Motor neuron (in vitro differentiated cells): ENCODE data around the gene CT47C1. TPM values are rescaled to one million over a fixed set of nuclear protein-coding genes. Genes with fewer than 3 reads are reported as not detected.

Experiments
- ATAC-seq, 8 experiments: fragments of 200-7000 bp; cut with Tn5 transposase; replicated peaks in 6 of 8; 2 replicates each; pipeline ENCODE4 v1.8.0; 2021; ENCODE audit warnings: mild to moderate bottlenecking in 8 of 8, moderate library complexity in 8 of 8
- H3K27ac ChIP-seq, 2 donors: fragments of 250-450 bp; sonication (Bioruptor Pico); 2 replicates each; pipeline ENCODE4 v1.9.0; 2021; ENCODE audit warnings: antibody characterized with exemption in 2 of 2, mild to moderate bottlenecking in 2 of 2, moderate library complexity in 1 of 2
- H3K4me1 ChIP-seq, 2 donors: fragments of 250-450 bp; sonication (Bioruptor Pico); replicated peaks in 1 of 2; 2 replicates each; pipeline ENCODE4 v1.6.1; 2021; ENCODE audit warnings: antibody characterized with exemption in 2 of 2, mild to moderate bottlenecking in 2 of 2, moderate library complexity in 1 of 2
- H3K4me3 ChIP-seq, 5 donors: fragments of 250-450 bp; sonication (Bioruptor Pico); 2 replicates each; pipeline ENCODE4 v1.9.0; 2021; ENCODE audit warnings: antibody characterized with exemption in 5 of 5, mild to moderate bottlenecking in 5 of 5, moderate library complexity in 4 of 5
- WGBS, 10 experiments: fragments of 450-650 bp; shearing (Covaris generic); methylation state at CpG; one replicate each; pipeline ENCODE4 v1.0.0; 2022; 5-methylcytosine and 5-hydroxymethylcytosine counted together
- in situ Hi-C, 9 experiments: fragments of 400-800 bp; cut with MboI; loops; one replicate each; pipeline ENCODE4 v1.15.0; 2021; ENCODE audit warnings: low sequenced_read_pairs in 9 of 9, low pct_unique_long_range_greater_than_20kb in 2 of 9; ENCODE audit not compliant: unreplicated experiment in 9 of 9
- total RNA-seq, 8 experiments: library from RNA; unstranded; fragments of 300-600 nt; gene quantifications; 2 replicates each; pipeline versions ENCODE4 v1.2.3 to v1.2.4, GENCODE V29; 2022

CT47C1 gene
- total RNA-seq, 8 experiments from 2014 or later, result 0.57 TPM; not detected in 7

GRCh38 chrX:119045884-119046283 is 26.9 kb upstream of the CT47C1 start:
- Histone ChIP-seq H3K27ac (no peak overlapping the region), H3K4me3 (no peak overlapping the region), H3K4me1 (no peaks in the 10 kb centered on the region)
- 21 to 82% (median 70%) methylated on average over 1 to 2 of the region's 2 CpGs; no CpG with 5 or more reads in 5 of the 10 experiments for WGBS, 10 experiments
- ATAC-seq, result no peak
- in situ Hi-C loops, result no loop called here

GRCh38 chrX:119055687-119056086 is 17.1 kb upstream of the CT47C1 start:
- peak in 5 of 8 experiments; percentile 49 to 72 (median 56) for ATAC-seq
- WGBS, 10 experiments, result 17 to 60% (median 60%) methylated on average over 1 of the region's 2 CpGs; no CpG with 5 or more reads in 7 of the 10 experiments
- H3K27ac ChIP-seq, result no peak overlapping the region

GRCh38 chrX:119062750-119063374 is 9.9 kb upstream of the CT47C1 start:
- Histone ChIP-seq H3K4me1 (no peaks in the 10 kb centered on the region), H3K27ac (no peak overlapping the region), H3K4me3 (no peak overlapping the region)
- in situ Hi-C loops, result loop anchor here in 1 of 9 experiments (25.0 kb wide), 1 partner anchor 201 kb away; no protein-coding TSS in a partner anchor
- ATAC-seq, result no peak
- WGBS, 10 experiments, result 0 to 86% (median 55%) methylated on average over 1 to 4 of the region's 6 CpGs; no CpG with 5 or more reads in 7 of the 10 experiments

More at GRCh38 chrX:119055687-119056086, 17.1 kb upstream of the CT47C1 start:
- Histone ChIP-seq H3K4me3 (no peak overlapping the region), H3K4me1 (peaks cover 0 to 4% of the 10 kb centered on the region in 2 donors)
- in situ Hi-C loops, result loop anchor here in 1 of 9 experiments (25.0 kb wide), 1 partner anchor 193 kb away; no protein-coding TSS in a partner anchor

DNA sequence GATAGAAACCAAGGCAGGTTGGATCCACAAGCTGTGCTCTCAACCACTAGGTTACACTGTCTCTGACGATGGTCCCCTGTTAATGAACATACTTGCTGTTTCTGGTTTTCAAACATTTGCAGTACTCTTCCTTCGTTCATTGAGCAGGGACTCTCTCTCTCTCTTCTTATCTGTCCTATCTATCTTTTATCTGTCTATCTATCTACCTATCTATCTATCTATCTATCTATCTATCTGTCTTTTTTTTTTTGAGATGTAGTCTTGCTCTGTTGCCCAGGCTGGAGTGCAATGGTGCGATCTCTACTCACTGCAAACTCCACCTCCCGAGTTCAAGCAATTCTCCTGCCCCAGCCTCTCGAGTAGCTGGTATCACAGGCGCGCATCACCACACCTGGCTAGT is 9.4 kb upstream of the CT47C1 start:
- WGBS, 10 experiments, result 55 to 100% (median 88%) methylated on average over 1 to 7 of the region's 7 CpGs; no CpG with 5 or more reads in 4 of the 10 experiments
- Histone ChIP-seq H3K4me1 (no peaks in the 10 kb centered on the region), H3K4me3 (no peak overlapping the region), H3K27ac (no peak overlapping the region)
- in situ Hi-C loops, result loop anchor here in 1 of 9 experiments (25.0 kb wide), 1 partner anchor 201 kb away; no protein-coding TSS in a partner anchor
- no peak for ATAC-seq

DNA sequence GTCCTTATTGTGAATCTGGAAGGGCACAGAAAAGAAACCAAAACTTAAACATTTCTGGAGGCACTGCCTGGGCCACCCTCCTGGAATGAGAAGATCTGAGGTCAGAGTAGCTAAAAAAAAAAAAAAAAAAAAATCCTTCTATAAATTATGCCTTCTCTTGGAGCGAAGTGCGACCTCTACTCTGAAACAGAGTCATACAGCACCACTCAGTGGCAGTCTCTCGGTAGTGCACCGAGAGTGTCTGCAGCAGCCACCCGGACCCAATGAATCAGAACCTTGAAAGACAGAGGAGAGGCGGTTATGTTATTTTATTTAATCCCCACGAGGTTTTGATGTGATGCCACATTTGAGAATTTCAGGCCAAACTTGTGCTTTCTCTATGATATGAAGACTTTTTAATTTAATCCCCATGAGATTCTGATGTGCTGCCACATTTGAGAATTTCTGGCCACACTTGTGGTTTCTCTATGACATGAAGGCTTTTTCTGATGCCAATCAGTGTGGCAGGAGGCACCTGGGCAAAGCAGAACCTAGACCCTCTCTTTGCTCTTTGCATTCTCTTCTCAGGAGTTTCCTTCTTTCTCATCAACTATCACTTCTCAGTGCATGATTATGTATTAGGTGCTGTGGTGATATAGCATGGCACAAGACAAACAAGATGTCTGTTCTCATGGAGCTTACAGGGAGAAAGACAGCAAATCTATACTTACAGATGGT is 5.6 kb upstream of the CT47C1 start:
- peak; percentile 23 to 84 (median 58) for ATAC-seq
- in situ Hi-C loops, result loop anchor here in 1 of 9 experiments (25.0 kb wide), 1 partner anchor 205 kb away; no protein-coding TSS in a partner anchor
- Histone ChIP-seq H3K4me3 (no peak overlapping the region), H3K4me1 (no peaks in the 10 kb centered on the region), H3K27ac (no peak overlapping the region)
- 0 to 10% (median 3%) methylated on average over 1 to 5 of the region's 7 CpGs; no CpG with 5 or more reads in 6 of the 10 experiments for whole genome bisulfite sequencing, 10 experiments

DNA sequence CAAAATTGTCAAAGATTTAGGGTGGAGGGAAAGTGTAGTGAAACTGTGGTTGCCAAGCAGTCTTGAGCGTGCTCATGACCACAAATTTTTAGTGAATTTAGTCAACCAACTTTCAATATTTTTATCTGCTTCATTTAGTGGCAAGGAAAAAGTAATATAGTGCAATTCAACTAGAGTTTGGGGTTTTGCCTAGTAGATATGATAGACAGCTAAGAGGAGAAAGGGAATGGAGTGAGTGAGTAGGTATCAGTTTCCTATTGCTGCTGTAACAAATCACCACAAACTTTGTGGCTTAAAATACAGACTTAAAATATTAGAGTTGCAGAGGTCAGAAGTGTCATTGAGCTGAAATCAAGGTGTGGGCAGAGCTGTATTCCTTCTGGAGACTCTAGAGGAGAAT is 3.7 kb upstream of the CT47C1 start:
- no peaks in the 10 kb centered on the region for H3K4me1 ChIP-seq
- in situ Hi-C loops, result loop anchor here in 1 of 9 experiments (25.0 kb wide), 1 partner anchor 207 kb away; no protein-coding TSS in a partner anchor
- H3K27ac ChIP-seq, result no peak overlapping the region
- ATAC-seq, result no peak
- H3K4me3 ChIP-seq, result no peak overlapping the region
- WGBS, 10 experiments, result 0 to 80% (median 0%) methylated on average over 1 of the region's 1 CpG; no CpG with 5 or more reads in 7 of the 10 experiments

DNA sequence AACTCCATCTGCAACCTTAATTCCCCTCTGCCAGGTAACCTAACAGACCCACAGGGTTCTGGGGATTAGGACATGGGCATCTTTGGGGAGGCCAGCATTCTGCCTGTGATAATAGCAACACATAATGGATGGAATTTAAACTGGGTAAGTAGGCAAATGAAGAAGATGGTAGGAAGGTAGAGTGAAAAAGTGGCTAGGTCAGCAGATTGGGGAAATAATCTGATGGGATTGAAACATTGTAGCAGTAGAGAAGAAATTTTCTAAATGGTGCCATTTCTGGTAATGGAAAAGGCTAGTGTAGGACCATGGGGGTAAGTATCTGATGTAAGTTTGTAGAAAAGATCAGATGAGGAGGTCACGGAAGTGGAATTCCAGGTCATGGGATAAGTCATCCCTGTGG is 3.0 kb upstream of the CT47C1 start:
- in situ Hi-C loops, result loop anchor here in 1 of 9 experiments (25.0 kb wide), 1 partner anchor 207 kb away; no protein-coding TSS in a partner anchor
- Histone ChIP-seq H3K4me3 (no peak overlapping the region), H3K4me1 (no peaks in the 10 kb centered on the region), H3K27ac (no peak overlapping the region)
- no peak for ATAC-seq
- WGBS, 10 experiments, result 40 to 100% (median 81%) methylated on average over 1 of the region's 1 CpG; no CpG with 5 or more reads in 6 of the 10 experiments

- in situ Hi-C loops, result loop anchor here in 1 of 9 experiments (25.0 kb wide), 1 partner anchor 209 kb away; no protein-coding TSS in a partner anchor
- no peak overlapping the region for H3K4me3 ChIP-seq
- 40 to 60% methylated on average over 1 of the region's 2 CpGs; no CpG with 5 or more reads in 8 of the 10 experiments for WGBS, 10 experiments
- no peak for ATAC-seq
- H3K27ac ChIP-seq, result no peak overlapping the region
- H3K4me1 ChIP-seq, result no peaks in the 10 kb centered on the region
Observed at GRCh38 chrX:119071381-119071780, 1.4 kb upstream of the CT47C1 start.

DNA sequence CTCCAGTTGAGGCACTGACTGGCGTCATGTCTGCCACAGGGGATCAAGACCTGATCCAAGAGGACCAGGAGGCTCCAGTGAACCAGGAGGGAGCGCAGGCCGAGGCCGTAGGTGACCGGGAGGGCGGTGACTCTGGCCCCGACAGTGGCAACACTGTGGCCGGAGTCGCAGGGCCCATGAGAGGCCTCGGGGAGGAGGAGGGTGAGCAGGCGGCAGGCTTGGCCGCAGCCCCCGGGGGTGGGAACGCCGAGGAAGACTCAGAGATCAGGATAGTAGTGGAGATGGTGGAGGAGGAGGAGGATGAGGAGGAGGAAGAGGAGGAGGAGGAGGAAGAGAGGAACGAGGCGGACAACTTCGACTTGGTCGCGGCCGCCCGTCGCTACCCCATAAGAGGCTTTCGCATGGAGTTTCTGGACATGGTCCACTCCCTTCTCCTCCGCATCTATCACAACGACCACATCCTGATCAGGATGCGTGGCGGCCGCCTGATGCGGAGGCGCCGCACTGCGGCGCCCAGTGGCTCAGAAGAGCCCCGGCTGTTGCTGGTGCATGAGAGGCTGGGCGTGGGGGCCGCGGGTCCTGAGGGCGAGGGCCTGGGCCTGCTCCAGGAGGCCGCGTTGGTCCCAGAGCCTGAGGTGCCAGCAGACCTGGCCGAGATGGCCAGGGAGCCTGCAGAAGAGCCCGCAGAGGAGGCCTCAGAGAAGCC is 560 bp downstream of the CT47C1 start:
- no peak for ATAC-seq
- in situ Hi-C loops, result loop anchor here in 1 of 9 experiments (25.0 kb wide), 1 partner anchor 211 kb away; no protein-coding TSS in a partner anchor
- WGBS, 10 experiments, result 33 to 60% methylated on average over 1 to 2 of the region's 43 CpGs; no CpG with 5 or more reads in 8 of the 10 experiments

DNA sequence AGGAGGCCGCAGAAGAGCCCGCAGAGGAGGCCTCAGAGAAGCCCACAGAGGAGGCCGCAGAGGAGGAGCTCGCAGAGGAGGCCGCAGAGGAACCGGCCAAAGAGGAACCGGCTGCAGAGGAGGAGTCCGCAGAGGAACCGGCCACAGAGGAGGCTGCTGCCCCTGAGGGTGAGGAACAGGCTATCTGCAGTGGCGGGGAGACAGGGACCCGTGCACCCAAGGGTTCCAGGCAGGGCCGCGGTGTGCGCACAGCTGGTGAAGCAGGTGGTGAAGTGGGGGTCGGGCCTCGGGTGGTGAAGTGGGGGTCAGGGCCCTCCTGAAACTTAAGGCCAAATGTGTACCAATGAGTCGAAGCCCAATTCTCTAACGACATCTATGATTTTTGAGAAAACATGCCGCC is 1.1 kb downstream of the CT47C1 start:
- Histone ChIP-seq H3K27ac (no peak overlapping the region), H3K4me1 (no peaks in the 10 kb centered on the region), H3K4me3 (no peak overlapping the region)
- WGBS, 10 experiments, result 67 to 94% (median 78%) methylated on average over 1 to 4 of the region's 19 CpGs; no CpG with 5 or more reads in 6 of the 10 experiments
- in situ Hi-C loops, result loop anchor here in 1 of 9 experiments (25.0 kb wide), 1 partner anchor 212 kb away; no protein-coding TSS in a partner anchor
- ATAC-seq, result no peak

More for the DNA sequence above, 560 bp downstream of the CT47C1 start:
- no peak overlapping the region for H3K4me3 ChIP-seq
- H3K27ac ChIP-seq, result no peak overlapping the region
- H3K4me1 ChIP-seq, result no peaks in the 10 kb centered on the region

DNA sequence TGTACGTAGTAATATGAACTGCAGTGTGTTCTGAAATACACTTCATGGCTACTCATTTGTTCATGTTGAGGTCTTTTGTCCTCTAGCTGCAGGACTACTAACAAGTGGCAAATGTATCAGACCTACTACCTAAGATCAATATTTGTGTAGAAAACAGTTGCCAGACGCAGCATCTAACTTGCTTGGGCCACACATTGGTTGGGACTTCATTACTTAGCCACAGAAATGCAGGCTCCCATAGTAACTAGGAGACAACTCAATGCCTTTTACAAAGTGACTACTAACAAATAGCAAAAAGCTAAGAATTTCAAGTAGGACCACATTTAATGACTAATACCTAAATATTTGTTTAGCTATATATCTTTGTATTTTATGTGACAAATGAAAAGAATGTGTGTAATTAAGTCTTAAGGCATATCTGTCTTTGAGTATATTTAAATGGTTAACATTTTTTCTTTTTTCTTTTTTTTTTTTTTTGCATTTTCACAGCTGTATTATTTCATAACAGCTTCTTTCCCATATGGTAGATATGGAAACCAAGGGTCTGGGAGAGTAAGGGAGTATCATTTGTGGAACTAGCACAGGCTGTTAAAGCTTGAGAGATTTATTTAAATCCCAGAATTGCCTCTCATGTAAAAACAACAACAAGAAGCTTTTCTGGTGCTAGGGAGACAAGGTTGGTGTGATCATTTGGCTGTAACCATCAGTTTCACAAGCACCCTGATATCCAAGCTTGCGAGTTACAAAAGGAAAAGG is 2.7 kb downstream of the CT47C1 start:
- no peak overlapping the region for H3K27ac ChIP-seq
- peak in 1 of 8 experiments; percentile 52 for ATAC-seq
- no peaks in the 10 kb centered on the region for H3K4me1 ChIP-seq
- in situ Hi-C loops, result no loop called here
- WGBS, 10 experiments, result 25 to 100% (median 78%) methylated on average over 1 to 3 of the region's 3 CpGs; no CpG with 5 or more reads in 4 of the 10 experiments
- no peak overlapping the region for H3K4me3 ChIP-seq

GRCh38 chrX:119082278-119082677 is 9.5 kb downstream of the CT47C1 start:
- peak in 2 of 8 experiments; percentile 35 to 57 for ATAC-seq
- in situ Hi-C loops, result no loop called here
- Histone ChIP-seq H3K4me1 (no peaks in the 10 kb centered on the region), H3K4me3 (no peak overlapping the region), H3K27ac (no peak overlapping the region)
- WGBS, 10 experiments, result 67% methylated on average over 1 of the region's 1 CpG; no CpG with 5 or more reads in 9 of the 10 experiments
